Endothelial cell of umbilical vein (primary cell): Measurements from ENCODE around the gene MIEF1.

ENCODE experiments used
- CTCF ChIP-seq, 2 donors: IDR thresholded peaks; 1 replicate in 1 of 2; 2 replicates in 1 of 2; pipeline ENCODE4 v1.5.1; 2011; ENCODE audit warnings: low read length in 2 of 2, mild to moderate bottlenecking in 2 of 2, moderate library complexity in 2 of 2, control low read depth in 1 of 2, inconsistent platforms in 1 of 2, low read depth in 1 of 2; ENCODE audit not compliant: insufficient read depth in 1 of 2; ENCODE audit errors: extremely low read depth in 1 of 2
- EZH2 ChIP-seq: IDR thresholded peaks from 2 replicates; pipeline ENCODE4 v1.6.1; 2012; ENCODE audit warnings: borderline replicate concordance, low read depth, mild to moderate bottlenecking, moderate library complexity, low read length, inconsistent platforms; ENCODE audit not compliant: severe bottlenecking
- FOS ChIP-seq: IDR thresholded peaks from 2 replicates; pipeline ENCODE4 v1.6.1; 2011; ENCODE audit warnings: mild to moderate bottlenecking, low read length, moderate library complexity, borderline replicate concordance; ENCODE audit not compliant: insufficient read depth
- GATA2 ChIP-seq: IDR thresholded peaks from 2 replicates; pipeline ENCODE4 v1.7.0; 2011; ENCODE audit warnings: low read depth, mild to moderate bottlenecking, moderate library complexity, mixed read lengths, low read length; ENCODE audit not compliant: insufficient read length, insufficient read depth
- JUN ChIP-seq: IDR thresholded peaks from 2 replicates; pipeline ENCODE4 v1.6.1; 2011; ENCODE audit warnings: borderline replicate concordance, low read depth; ENCODE audit not compliant: insufficient read length, insufficient read depth
- MAX ChIP-seq: IDR thresholded peaks from 2 replicates; pipeline ENCODE4 v1.6.1; 2011; ENCODE audit not compliant: insufficient read depth, insufficient read length
- MYC ChIP-seq: IDR thresholded peaks from one replicate; pipeline ENCODE4 v1.6.1; 2011; ENCODE audit warnings: mild to moderate bottlenecking, low read depth, low read length
- POLR2A ChIP-seq: IDR thresholded peaks from 2 replicates; pipeline ENCODE4 v1.6.1; 2012; ENCODE audit warnings: low read depth, mild to moderate bottlenecking, control low read depth, low read length
- POLR2AphosphoS5 ChIP-seq: IDR thresholded peaks from 2 replicates; pipeline ENCODE4 v1.6.1; 2012; ENCODE audit warnings: low read depth, mild to moderate bottlenecking, control low read depth, low read length, moderate library complexity; ENCODE audit not compliant: insufficient read depth

- TF ChIP-seq CTCF (IDR thresholded peaks at IDR 0.05; ENCODE audit: extremely low read depth in 1 of 2, insufficient read depth in 1 of 2, low read depth in 1 of 2, low read length in 2 of 2) = no peak
- peak; percentile 75 for TF ChIP-seq POLR2AphosphoS5
- TF ChIP-seq JUN = no peak
- TF ChIP-seq POLR2A = peak; percentile 55
- peak; percentile 47 for TF ChIP-seq FOS
- no peak for TF ChIP-seq MAX
- TF ChIP-seq EZH2 = no peak
- no peak for TF ChIP-seq GATA2
- TF ChIP-seq MYC = no peak
Observed at GRCh38 chr22:39519681-39520225, 17.7 kb downstream of the MIEF1 start.
